ENCODE data around the gene USP54.

USP54 gene

GRCh38 chr10:73480158-73480557 is 111.0 kb downstream of the USP54 start:
- no peak for FAIRE-seq

GRCh38 chr10:73478636-73479035 is 112.5 kb downstream of the USP54 start:
- no peak for DNase-seq (ENCODE audit: insufficient read length, low spot score)
- no peak for FAIRE-seq

More at GRCh38 chr10:73480158-73480557, 111.0 kb downstream of the USP54 start:
- DNase-seq (ENCODE audit: insufficient read length, low spot score): peak; percentile 59

GRCh38 chr10:73471226-73471625 is 119.9 kb downstream of the USP54 start:
- FAIRE-seq: no peak
- no peak for DNase-seq (ENCODE audit: insufficient read length, low spot score)

GRCh38 chr10:73469579-73469978 is 121.6 kb downstream of the USP54 start:
- DNase-seq (ENCODE audit: insufficient read length, low spot score) (no peak), FAIRE-seq (no peak)

- DNase-seq (ENCODE audit: insufficient read length, low spot score) (no peak), FAIRE-seq (no peak)
Measured at GRCh38 chr10:73467206-73467605, 123.9 kb downstream of the USP54 start.

GRCh38 chr10:73465978-73466726 is 125.0 kb downstream of the USP54 start:
- FAIRE-seq (no peak), DNase-seq (ENCODE audit: insufficient read length, low spot score) (no peak)

- FAIRE-seq: no peak
- no peak for DNase-seq (ENCODE audit: insufficient read length, low spot score)
Measured at GRCh38 chr10:73460897-73461296, 130.2 kb downstream of the USP54 start.

- FAIRE-seq (no peak), DNase-seq (ENCODE audit: insufficient read length, low spot score) (no peak)
Measured at GRCh38 chr10:73459683-73460314, 131.3 kb downstream of the USP54 start.

GRCh38 chr10:73456187-73456890 is 134.8 kb downstream of the USP54 start:
- FAIRE-seq (no peak), DNase-seq (ENCODE audit: insufficient read length, low spot score) (no peak)

GRCh38 chr10:73449113-73449512 is 142.0 kb downstream of the USP54 start:
- no peak for DNase-seq (ENCODE audit: insufficient read length, low spot score)
- FAIRE-seq: no peak

- FAIRE-seq: no peak
- no peak for DNase-seq (ENCODE audit: insufficient read length, low spot score)
Measured at GRCh38 chr10:73448384-73448783, 142.8 kb downstream of the USP54 start.

All from HTR-8/SVneo (cell line).